Bronchial epithelial cell (primary cell): ENCODE measurements around the gene TMEM225B. TPM values are rescaled to one million over a fixed set of nuclear protein-coding genes. Genes with fewer than 3 reads are reported as not detected.
A peak's percentile ranks its signal among the peaks of the same experiment; 100 is the strongest.
"Not testable (repeated sequence)": the region's sequence is repeated elsewhere in the genome, so short reads cannot be mapped to it uniquely, and the experiment has no call there.

ENCODE experiments used
- DNase-seq: peaks from one replicate; pipeline ENCODE4 v3.0.0-alpha.2; 2010; ENCODE audit warnings: low read depth
- FAIRE-seq: peaks from 2 replicates; lab custom pipeline; 2011; peaks lifted over from hg19 to GRCh38; lab: Jason Lieb, UNC
- H3K27me3 ChIP-seq: 2 replicates; pipeline ENCODE4 v1.5.1; 2011; ENCODE audit warnings: low read length; ENCODE audit not compliant: control insufficient read depth, insufficient read depth
- H3K36me3 ChIP-seq: 2 replicates; pipeline ENCODE4 v1.5.1; 2011; ENCODE audit warnings: low read length; ENCODE audit not compliant: control insufficient read depth, insufficient read depth
- H3K4me3 ChIP-seq: 2 replicates; pipeline ENCODE4 v1.5.1; 2011; ENCODE audit warnings: mild to moderate bottlenecking, low read depth, low read length, control low read depth
- total RNA-seq: library from RNA; depleted of rRNA; stranded (reverse); fragments of >200 nt; gene quantifications from 2 replicates; pipeline ENCODE4 v1.2.1, GENCODE V29; 2014
- TF ChIP-seq, protein P1 (sequence below): IDR thresholded peaks from 2 replicates; pipeline ENCODE4 v1.5.1; 2011; ENCODE audit warnings: mild to moderate bottlenecking, moderate library complexity, low read length, control low read depth, inconsistent platforms; ENCODE audit not compliant: insufficient read depth, severe bottlenecking

The TMEM225B gene
- total RNA-seq, 1 donor from 2014 or later = 0.53 TPM

DNA sequence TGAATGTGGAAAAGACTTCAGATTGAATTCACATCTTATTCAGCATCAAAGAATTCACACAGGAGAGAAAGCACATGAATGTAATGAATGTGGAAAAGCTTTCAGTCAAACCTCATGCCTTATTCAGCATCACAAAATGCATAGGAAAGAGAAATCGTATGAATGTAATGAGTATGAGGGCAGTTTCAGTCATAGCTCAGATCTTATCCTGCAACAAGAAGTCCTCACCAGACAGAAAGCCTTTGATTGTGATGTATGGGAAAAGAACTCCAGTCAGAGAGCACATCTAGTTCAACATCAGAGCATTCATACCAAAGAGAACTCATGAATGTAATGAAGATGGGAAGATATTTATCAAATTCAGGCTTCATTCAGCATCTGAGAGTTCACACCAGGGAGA is 24.8 kb upstream of the TMEM225B start:
- H3K4me3 ChIP-seq = no peak overlapping the region
- no peaks in the 10 kb centered on the region for H3K27me3 ChIP-seq
- H3K36me3 ChIP-seq = peaks cover 5% of the 10 kb centered on the region
- TF ChIP-seq, protein P1, sequence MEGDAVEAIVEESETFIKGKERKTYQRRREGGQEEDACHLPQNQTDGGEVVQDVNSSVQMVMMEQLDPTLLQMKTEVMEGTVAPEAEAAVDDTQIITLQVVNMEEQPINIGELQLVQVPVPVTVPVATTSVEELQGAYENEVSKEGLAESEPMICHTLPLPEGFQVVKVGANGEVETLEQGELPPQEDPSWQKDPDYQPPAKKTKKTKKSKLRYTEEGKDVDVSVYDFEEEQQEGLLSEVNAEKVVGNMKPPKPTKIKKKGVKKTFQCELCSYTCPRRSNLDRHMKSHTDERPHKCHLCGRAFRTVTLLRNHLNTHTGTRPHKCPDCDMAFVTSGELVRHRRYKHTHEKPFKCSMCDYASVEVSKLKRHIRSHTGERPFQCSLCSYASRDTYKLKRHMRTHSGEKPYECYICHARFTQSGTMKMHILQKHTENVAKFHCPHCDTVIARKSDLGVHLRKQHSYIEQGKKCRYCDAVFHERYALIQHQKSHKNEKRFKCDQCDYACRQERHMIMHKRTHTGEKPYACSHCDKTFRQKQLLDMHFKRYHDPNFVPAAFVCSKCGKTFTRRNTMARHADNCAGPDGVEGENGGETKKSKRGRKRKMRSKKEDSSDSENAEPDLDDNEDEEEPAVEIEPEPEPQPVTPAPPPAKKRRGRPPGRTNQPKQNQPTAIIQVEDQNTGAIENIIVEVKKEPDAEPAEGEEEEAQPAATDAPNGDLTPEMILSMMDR = no peak
- FAIRE-seq (no peak), DNase-seq (no peak)

DNA sequence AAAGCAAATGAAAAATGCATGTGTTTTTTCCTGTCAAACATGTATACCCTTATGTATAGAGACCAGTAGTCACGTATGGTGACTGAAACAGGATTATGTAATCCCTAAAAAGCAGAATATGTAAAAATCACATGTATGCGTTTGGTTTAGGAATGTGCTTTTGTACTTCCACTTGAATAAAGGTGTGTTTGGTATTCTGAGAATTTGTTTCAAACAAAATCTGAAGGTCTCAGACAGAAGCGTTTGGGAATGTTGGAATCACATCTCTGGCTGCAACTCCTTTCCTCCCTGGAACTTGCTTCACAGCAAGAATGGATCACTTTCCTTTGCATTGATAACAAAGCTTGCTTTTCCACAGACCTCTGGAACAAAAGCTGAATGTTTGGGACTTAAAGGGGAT is 21.8 kb upstream of the TMEM225B start:
- H3K36me3 ChIP-seq = peaks cover 3% of the 10 kb centered on the region
- FAIRE-seq (no peak), DNase-seq (no peak)
- H3K27me3 ChIP-seq = no peaks in the 10 kb centered on the region
- TF ChIP-seq, protein P1 = no peak
- no peak overlapping the region for H3K4me3 ChIP-seq

DNA sequence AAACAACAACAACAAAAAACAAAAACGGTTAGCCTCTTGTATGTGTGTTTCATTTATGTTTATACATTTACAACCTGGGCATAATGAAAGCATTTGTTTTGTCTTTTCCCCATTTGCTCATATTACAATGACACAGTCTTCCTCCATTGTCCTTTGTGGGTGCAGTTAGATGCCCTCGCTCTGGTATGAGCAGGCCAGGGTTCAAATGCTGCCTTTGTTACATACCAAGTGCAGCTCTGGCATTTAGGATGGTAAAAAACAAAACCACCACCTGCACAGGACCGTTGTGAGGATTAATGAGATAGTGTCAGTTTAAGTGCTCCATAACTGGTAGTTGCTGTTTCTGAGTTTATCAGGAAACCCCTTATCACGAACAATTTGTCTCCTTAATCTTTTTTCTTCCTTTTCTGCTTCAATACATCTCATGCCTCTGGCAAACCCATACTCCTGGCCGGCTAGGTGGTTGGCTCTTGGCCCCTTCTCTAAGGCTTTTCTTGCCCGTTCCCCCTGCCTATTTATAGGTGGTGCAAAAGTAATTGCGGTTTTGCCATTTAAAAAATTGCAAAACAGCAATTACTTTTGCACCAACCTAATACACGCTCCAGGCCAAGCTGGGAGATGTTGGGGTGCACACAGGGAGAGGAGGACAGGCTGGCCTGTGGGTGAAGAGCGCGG is 18.6 kb upstream of the TMEM225B start:
- Histone ChIP-seq H3K4me3 (peak overlapping the region; percentile 39), H3K27me3 (no peaks in the 10 kb centered on the region), H3K36me3 (no peaks in the 10 kb centered on the region)
- TF ChIP-seq, protein P1 = no peak
- FAIRE-seq (peak; percentile 62), DNase-seq (no peak)

DNA sequence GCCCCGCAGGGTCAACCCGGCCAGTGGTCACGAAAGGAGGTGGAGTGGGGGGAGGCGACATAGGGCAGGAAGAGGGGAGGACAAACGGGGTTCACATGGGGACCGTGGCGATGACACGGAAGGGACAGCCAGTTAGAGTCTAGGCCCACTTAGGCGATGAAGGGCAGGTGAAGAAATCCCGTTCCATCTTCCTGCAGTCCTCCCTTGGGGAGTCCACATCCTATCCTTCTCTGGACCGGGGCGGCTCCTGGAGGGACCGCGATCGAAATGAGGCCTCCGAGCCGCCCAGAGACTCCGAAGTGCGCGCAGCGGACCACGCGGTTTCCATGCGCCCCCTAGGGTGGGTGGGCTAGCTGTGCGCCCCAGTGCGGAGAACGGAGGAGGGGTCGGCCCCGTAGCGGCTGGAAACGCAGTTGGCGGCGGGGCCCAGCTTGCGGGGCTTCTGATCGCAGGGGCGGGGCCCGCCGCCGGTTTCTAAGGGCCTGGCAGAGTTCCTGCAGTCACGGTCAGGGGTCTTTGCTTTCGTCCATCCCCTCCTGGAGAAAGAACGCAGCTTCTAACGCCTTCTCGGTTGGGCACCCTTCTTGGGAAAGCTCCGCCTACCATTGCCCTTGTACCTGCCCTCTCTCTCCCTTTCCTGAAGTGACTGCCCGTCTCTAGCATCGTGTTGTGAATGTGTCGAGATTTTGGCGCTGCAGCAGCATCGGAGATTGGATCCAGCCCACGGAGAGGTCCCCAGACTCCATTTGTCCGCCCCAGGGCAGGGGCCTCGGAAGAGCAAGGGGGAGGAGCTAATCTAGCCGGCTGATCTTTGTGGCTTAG is 17.9 kb upstream of the TMEM225B start:
- H3K27me3 ChIP-seq = no peaks in the 10 kb centered on the region
- DNase-seq (peak; percentile 13), FAIRE-seq (no peak)
- H3K36me3 ChIP-seq = no peaks in the 10 kb centered on the region
- TF ChIP-seq, protein P1 = peak; percentile 21
- peak overlapping the region; percentile 39 for H3K4me3 ChIP-seq

DNA sequence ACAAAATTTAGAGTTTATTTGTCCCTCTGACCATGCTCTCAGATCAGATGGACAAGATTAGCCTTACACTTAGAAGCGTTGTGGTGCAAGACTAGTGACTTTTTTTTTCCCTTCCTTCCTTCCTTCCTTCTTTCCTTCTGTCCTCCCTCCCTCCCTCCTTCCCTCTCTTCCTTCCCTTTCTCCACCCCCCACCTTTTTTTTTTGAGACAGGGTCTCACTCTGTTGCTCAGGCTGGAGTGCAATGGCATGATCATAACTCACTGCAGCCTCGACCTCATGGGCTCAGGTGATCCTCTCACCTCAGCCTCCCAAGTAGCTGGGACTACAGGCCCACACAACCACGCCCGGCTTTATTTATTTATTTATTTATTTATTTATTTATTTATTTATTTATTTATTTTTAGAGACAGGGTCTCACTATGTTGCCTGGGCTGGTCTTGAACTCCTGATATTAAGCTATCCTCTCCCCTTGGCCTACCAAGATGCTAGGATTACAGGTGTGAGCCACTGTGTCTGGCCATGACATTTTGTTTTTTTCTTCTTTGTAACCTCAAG is 17.2 kb upstream of the TMEM225B start:
- H3K4me3 ChIP-seq, H3K27me3 ChIP-seq, H3K36me3 ChIP-seq, DNase-seq, FAIRE-seq: not testable (repeated sequence)

DNA sequence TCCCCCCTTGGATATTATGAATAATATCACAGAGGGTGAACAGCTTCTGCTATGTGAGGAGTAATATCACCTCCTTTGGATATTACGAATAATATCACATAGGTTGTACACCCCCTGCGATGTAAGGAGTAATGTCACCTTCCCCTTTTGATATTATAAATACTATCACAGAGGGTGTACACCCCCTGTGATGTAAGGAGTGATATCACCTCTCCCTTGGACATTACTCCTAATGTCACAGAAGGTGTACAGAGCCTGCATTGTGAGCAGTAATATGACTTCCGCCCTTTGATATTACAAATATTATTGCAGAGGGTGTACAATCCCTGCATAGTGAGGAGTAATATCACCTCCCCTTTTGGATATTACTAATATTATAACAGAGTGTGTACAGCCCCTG is 9.2 kb upstream of the TMEM225B start:
- no peak for DNase-seq
- Histone ChIP-seq H3K4me3 (no peak overlapping the region), H3K36me3 (no peaks in the 10 kb centered on the region), H3K27me3 (no peaks in the 10 kb centered on the region)
- no peak for FAIRE-seq
- TF ChIP-seq, protein P1 = no peak
